H1 (cell line): ENCODE measurements around the gene PFN3.

Source experiments
- BCL11A ChIP-seq, 2 experiments: IDR thresholded peaks; one replicate each; pipeline ENCODE4 v1.6.1; 2011; ENCODE audit warnings: low read depth in 2 of 2, low read length in 2 of 2, mild to moderate bottlenecking in 2 of 2
- CTCF ChIP-seq, 3 experiments: IDR thresholded peaks; 1 replicate in 2 of 3; 2 replicates in 1 of 3; pipeline versions ENCODE4 v1.5.1 to v1.6.1; 2011; ENCODE audit warnings: low read length in 3 of 3, mild to moderate bottlenecking in 3 of 3, inconsistent platforms in 2 of 3, low read depth in 1 of 3, moderate library complexity in 1 of 3; ENCODE audit not compliant: insufficient read depth in 1 of 3; ENCODE audit errors: control extremely low read depth in 1 of 3
- EZH2 ChIP-seq: fragments of 200-600 bp; sonication (generic); IDR thresholded peaks from 2 replicates; pipeline ENCODE4 v1.7.1; 2012; ENCODE audit warnings: low read depth, mild to moderate bottlenecking, moderate library complexity, low read length, inconsistent platforms; ENCODE audit not compliant: severe bottlenecking
- HDAC2 ChIP-seq, 2 experiments: fragments of 300-600 bp in 1 of 2; sonication (generic) in 1 of 2; IDR thresholded peaks; 2 replicates each; pipeline ENCODE4 v1.6.1; 2011 to 2012; ENCODE audit warnings: low read depth in 2 of 2, low read length in 2 of 2, mild to moderate bottlenecking in 2 of 2, moderate library complexity in 2 of 2, borderline replicate concordance in 1 of 2, inconsistent platforms in 1 of 2
- POLR2A ChIP-seq, 2 experiments: IDR thresholded peaks; 1 replicate in 1 of 2; 2 replicates in 1 of 2; pipeline ENCODE4 v1.6.1; 2011; ENCODE audit warnings: low read depth in 2 of 2, low read length in 2 of 2, mild to moderate bottlenecking in 2 of 2; ENCODE audit errors: control extremely low read depth in 1 of 2
- POLR2AphosphoS5 ChIP-seq: IDR thresholded peaks from 2 replicates; pipeline ENCODE4 v1.6.1; 2011; ENCODE audit warnings: low read depth, low read length
- RFX5 ChIP-seq: IDR thresholded peaks from 2 replicates; pipeline ENCODE4 v1.6.1; 2011; ENCODE audit warnings: low read depth, low read length, improper control_type of control experiment, borderline replicate concordance

- TF ChIP-seq HDAC2 (IDR thresholded peaks at IDR 0.05; ENCODE audit: borderline replicate concordance in 1 of 2, low read depth in 2 of 2, low read length in 2 of 2) (no peak), CTCF (IDR thresholded peaks at IDR 0.05; ENCODE audit: control extremely low read depth in 1 of 3, insufficient read depth in 1 of 3, low read depth in 1 of 3, low read length in 3 of 3) (no peak), RFX5 (no peak), POLR2A (IDR thresholded peaks at IDR 0.05; ENCODE audit: control extremely low read depth in 1 of 2, low read depth in 2 of 2, low read length in 2 of 2) (no peak), BCL11A (IDR thresholded peaks at IDR 0.05; ENCODE audit: low read depth in 2 of 2, low read length in 2 of 2) (no peak), EZH2 (no peak), POLR2AphosphoS5 (no peak)
Observed at GRCh38 chr5:177393206-177393765, 7.2 kb downstream of the PFN3 start.
